SK-N-SH (cell line): ENCODE results near the gene CYP26C1.

Experiments
- CTCF ChIP-seq: fragments of 200-600 bp; sonication (generic); IDR thresholded peaks from 2 replicates; pipeline ENCODE4 v1.6.1; 2017; ENCODE audit warnings: antibody characterized with exemption, mild to moderate bottlenecking, moderate library complexity
- EP300 ChIP-seq, 2 experiments: IDR thresholded peaks; 2 replicates each; pipeline versions ENCODE4 v1.4.0 to v1.6.1; 2012; ENCODE audit warnings: borderline replicate concordance in 1 of 2, low read depth in 1 of 2, low read length in 1 of 2
- FOXM1 ChIP-seq: IDR thresholded peaks from 2 replicates; pipeline ENCODE4 v1.4.0; 2012; ENCODE audit warnings: low read depth, mild to moderate bottlenecking
- GABPA ChIP-seq: IDR thresholded peaks from 2 replicates; pipeline ENCODE4 v1.4.0; 2012; ENCODE audit warnings: low read depth, mild to moderate bottlenecking
- IRF3 ChIP-seq: fragments of 150-350 bp; IDR thresholded peaks from 2 replicates; pipeline ENCODE4 v1.6.1; 2016; ENCODE audit warnings: mild to moderate bottlenecking, low read depth, low read length
- MAX ChIP-seq: IDR thresholded peaks from 2 replicates; pipeline ENCODE4 v1.4.0; 2012; ENCODE audit warnings: low read depth
- POLR2AphosphoS5 ChIP-seq: IDR thresholded peaks from 2 replicates; pipeline ENCODE4 v1.6.1; 2012; ENCODE audit warnings: low read depth, low read length
- RAD21 ChIP-seq: IDR thresholded peaks from 2 replicates; pipeline ENCODE4 v1.6.1; 2012; ENCODE audit warnings: mild to moderate bottlenecking, low read length
- RCOR1 ChIP-seq: fragments of 150-350 bp; IDR thresholded peaks from 2 replicates; pipeline ENCODE4 v1.6.1; 2017; ENCODE audit warnings: antibody characterized with exemption, low read length
- SIN3A ChIP-seq: IDR thresholded peaks from 2 replicates; pipeline ENCODE4 v1.6.1; 2012; ENCODE audit warnings: low read depth, mild to moderate bottlenecking, low read length, moderate library complexity, borderline replicate concordance
- TAF1 ChIP-seq: IDR thresholded peaks from 2 replicates; pipeline ENCODE4 v1.6.1; 2012; ENCODE audit warnings: low read depth, mild to moderate bottlenecking, low read length, moderate library complexity, borderline replicate concordance
- USF1 ChIP-seq: IDR thresholded peaks from 2 replicates; pipeline ENCODE4 v1.4.0; 2012; ENCODE audit warnings: low read depth, borderline replicate concordance
- YY1 ChIP-seq: IDR thresholded peaks from 2 replicates; pipeline ENCODE4 v1.4.0; 2012; ENCODE audit warnings: low read depth, mild to moderate bottlenecking

GRCh38 chr10:93070378-93071176, 10.0 kb downstream of the CYP26C1 start:
- no peak for TF ChIP-seq POLR2AphosphoS5
- TF ChIP-seq TAF1, result no peak
- no peak for TF ChIP-seq RCOR1
- no peak for TF ChIP-seq CTCF
- TF ChIP-seq MAX, result no peak
- no peak for TF ChIP-seq YY1
- TF ChIP-seq FOXM1, result no peak
- no peak for TF ChIP-seq IRF3
- TF ChIP-seq RAD21, result no peak
- TF ChIP-seq EP300 (IDR thresholded peaks at IDR 0.05; ENCODE audit: borderline replicate concordance in 1 of 2, low read depth in 1 of 2, low read length in 1 of 2), result no peak
- no peak for TF ChIP-seq GABPA
- no peak for TF ChIP-seq SIN3A
- TF ChIP-seq USF1, result no peak
